ENCODE measurements around the gene SVIL. TPM values are rescaled to one million over a fixed set of nuclear protein-coding genes. Genes with fewer than 3 reads are reported as not detected.
A peak's percentile ranks its signal among the peaks of the same experiment; 100 is the strongest.

SVIL gene
- polyA plus RNA-seq, 1 donor (not counting 4 experiments of a cell fraction or from before 2014, with no cell fraction given), result 16.2 TPM

GRCh38 chr10:29479981-29480954, 154.5 kb downstream of the SVIL start:
- TF ChIP-seq CTCF (optimal IDR thresholded peaks at IDR 0.05 in 1 of 3, IDR thresholded peaks at IDR 0.05 in 1 of 3, conservative IDR thresholded peaks at IDR 0.05 in 1 of 3; ENCODE audit: extremely low read depth in 1 of 3, insufficient read depth in 2 of 3, low read length in 3 of 3) (no peak), EZH2 (IDR thresholded peaks at IDR 0.05; ENCODE audit: low read length) (no peak)
- Histone ChIP-seq H4K20me1 (ENCODE audit: control insufficient read depth, extremely low read depth, insufficient read depth, low read length) (no peaks in the 10 kb centered on the region), H2AFZ (ENCODE audit: control insufficient read depth, low read length) (no peak overlapping the region), H3K4me1 (ENCODE audit: control insufficient read depth, extremely low read depth, insufficient read depth, low read length) (peaks cover 14% of the 10 kb centered on the region), H3K79me2 (ENCODE audit: control insufficient read depth, insufficient read depth, low read length) (no peaks in the 10 kb centered on the region), H3K9me3 (ENCODE audit: control insufficient read depth, low read depth, low read length) (no peaks in the 10 kb centered on the region), H3K4me2 (ENCODE audit: control insufficient read depth, extremely low read depth, insufficient read depth, low read depth, low read length) (no peak overlapping the region), H3K27me3 (ENCODE audit: control insufficient read depth, extremely low read depth, insufficient read depth, low read length) (no peaks in the 10 kb centered on the region), H3K36me3 (ENCODE audit: control insufficient read depth in 2 of 2, extremely low read depth in 1 of 2, insufficient read depth in 2 of 2, low read length in 2 of 2) (peaks cover 7 to 24% of the 10 kb centered on the region in 2 experiments), H3K27ac (ENCODE audit: control insufficient read depth, insufficient read depth, low read length) (no peak overlapping the region), H3K9ac (ENCODE audit: control insufficient read depth, extremely low read depth, insufficient read depth, low read length) (no peak overlapping the region), H3K9me1 (ENCODE audit: control insufficient read depth, extremely low read depth, insufficient read depth, low read length) (no peaks in the 10 kb centered on the region), H3K4me3 (ENCODE audit: control insufficient read depth in 2 of 3, extremely low read depth in 1 of 3, insufficient read depth in 2 of 3, low read depth in 1 of 3, low read length in 3 of 3) (no peak overlapping the region)
- dilution Hi-C loops (cut with MboI; ENCODE audit: extremely low pct_ligation_motif_present, low sequenced_read_pairs), result no loop called here
- no peak for DNase-seq (ENCODE audit: low read depth, low spot score)
- FAIRE-seq, result peak; percentile 48

- H3K9ac ChIP-seq (ENCODE audit: control insufficient read depth, extremely low read depth, insufficient read depth, low read length), result peak overlapping the region; percentile 28
Observed at GRCh38 chr10:29479081-29479925, 155.5 kb downstream of the SVIL start.

More at GRCh38 chr10:29479081-29479925, 155.5 kb downstream of the SVIL start:
- TF ChIP-seq EZH2 (IDR thresholded peaks at IDR 0.05; ENCODE audit: low read length) (no peak), CTCF (optimal IDR thresholded peaks at IDR 0.05 in 1 of 3, IDR thresholded peaks at IDR 0.05 in 1 of 3, conservative IDR thresholded peaks at IDR 0.05 in 1 of 3; ENCODE audit: extremely low read depth in 1 of 3, insufficient read depth in 2 of 3, low read length in 3 of 3) (no peak)
- H3K27me3 ChIP-seq (ENCODE audit: control insufficient read depth, extremely low read depth, insufficient read depth, low read length), result no peaks in the 10 kb centered on the region
- peak overlapping the region in 1 of 3 experiments; percentile 29 for H3K4me3 ChIP-seq (ENCODE audit: control insufficient read depth in 2 of 3, extremely low read depth in 1 of 3, insufficient read depth in 2 of 3, low read depth in 1 of 3, low read length in 3 of 3)
- H3K4me1 ChIP-seq (ENCODE audit: control insufficient read depth, extremely low read depth, insufficient read depth, low read length), result peaks cover 14% of the 10 kb centered on the region
- peak overlapping the region; percentile 58 for H3K4me2 ChIP-seq (ENCODE audit: control insufficient read depth, extremely low read depth, insufficient read depth, low read depth, low read length)
- FAIRE-seq (peak; percentile 86), DNase-seq (ENCODE audit: low read depth, low spot score) (peak; percentile 69)
- no peaks in the 10 kb centered on the region for H3K9me1 ChIP-seq (ENCODE audit: control insufficient read depth, extremely low read depth, insufficient read depth, low read length)
- peaks cover 7 to 24% of the 10 kb centered on the region in 2 experiments for H3K36me3 ChIP-seq (ENCODE audit: control insufficient read depth in 2 of 2, extremely low read depth in 1 of 2, insufficient read depth in 2 of 2, low read length in 2 of 2)
- no peak overlapping the region for H3K27ac ChIP-seq (ENCODE audit: control insufficient read depth, insufficient read depth, low read length)
- no peak overlapping the region for H2AFZ ChIP-seq (ENCODE audit: control insufficient read depth, low read length)
- H4K20me1 ChIP-seq (ENCODE audit: control insufficient read depth, extremely low read depth, insufficient read depth, low read length), result no peaks in the 10 kb centered on the region
- H3K9me3 ChIP-seq (ENCODE audit: control insufficient read depth, low read depth, low read length), result no peaks in the 10 kb centered on the region
- H3K79me2 ChIP-seq (ENCODE audit: control insufficient read depth, insufficient read depth, low read length), result no peaks in the 10 kb centered on the region
- dilution Hi-C loops (cut with MboI; ENCODE audit: extremely low pct_ligation_motif_present, low sequenced_read_pairs), result no loop called here

Data from keratinocyte (primary cell).